GM12873 (cell line): ENCODE measurements around the gene ZNF536.

ENCODE experiments used
- TF ChIP-seq, protein P1 (sequence below): IDR thresholded peaks from 2 replicates; pipeline ENCODE4 v1.5.1; 2012; ENCODE audit warnings: low read depth, mild to moderate bottlenecking, moderate library complexity, low read length, control low read depth; ENCODE audit not compliant: insufficient read depth; ENCODE audit errors: missing control alignments

The ZNF536 gene

DNA sequence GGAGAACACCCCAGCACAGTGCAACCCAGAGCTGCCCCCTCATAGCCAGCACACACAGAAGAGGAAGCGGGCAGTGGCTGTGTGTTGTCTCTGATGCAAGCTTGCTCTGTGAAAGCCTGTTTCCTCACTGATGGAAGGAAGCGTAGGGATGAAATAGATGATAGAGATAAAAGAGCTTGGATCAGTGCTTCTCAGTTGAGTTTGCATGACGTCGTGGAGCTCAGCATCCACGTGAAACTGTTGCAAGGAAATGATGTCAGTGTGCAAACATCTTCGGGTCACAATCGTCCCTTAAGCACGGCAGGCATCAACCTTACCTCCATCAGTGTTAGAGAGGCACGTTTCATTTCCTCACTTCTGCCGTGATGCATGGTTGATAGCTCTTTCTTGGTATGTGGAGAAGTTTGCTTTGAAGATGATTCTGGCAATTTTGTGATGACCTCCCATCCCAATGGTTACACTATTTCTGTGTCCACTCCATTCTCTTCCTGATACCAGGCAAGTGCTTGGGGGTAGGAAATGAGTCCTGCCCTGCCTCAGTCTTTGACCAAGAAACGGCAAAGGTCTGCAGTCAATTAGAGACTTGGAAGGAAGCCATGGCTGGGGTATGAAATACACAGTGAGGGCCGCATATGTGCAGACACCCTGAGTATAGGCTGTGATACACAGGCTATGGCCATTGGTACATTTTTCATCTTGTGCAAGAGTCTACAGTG is 183.0 kb downstream of the ZNF536 start:
- TF ChIP-seq, protein P1, sequence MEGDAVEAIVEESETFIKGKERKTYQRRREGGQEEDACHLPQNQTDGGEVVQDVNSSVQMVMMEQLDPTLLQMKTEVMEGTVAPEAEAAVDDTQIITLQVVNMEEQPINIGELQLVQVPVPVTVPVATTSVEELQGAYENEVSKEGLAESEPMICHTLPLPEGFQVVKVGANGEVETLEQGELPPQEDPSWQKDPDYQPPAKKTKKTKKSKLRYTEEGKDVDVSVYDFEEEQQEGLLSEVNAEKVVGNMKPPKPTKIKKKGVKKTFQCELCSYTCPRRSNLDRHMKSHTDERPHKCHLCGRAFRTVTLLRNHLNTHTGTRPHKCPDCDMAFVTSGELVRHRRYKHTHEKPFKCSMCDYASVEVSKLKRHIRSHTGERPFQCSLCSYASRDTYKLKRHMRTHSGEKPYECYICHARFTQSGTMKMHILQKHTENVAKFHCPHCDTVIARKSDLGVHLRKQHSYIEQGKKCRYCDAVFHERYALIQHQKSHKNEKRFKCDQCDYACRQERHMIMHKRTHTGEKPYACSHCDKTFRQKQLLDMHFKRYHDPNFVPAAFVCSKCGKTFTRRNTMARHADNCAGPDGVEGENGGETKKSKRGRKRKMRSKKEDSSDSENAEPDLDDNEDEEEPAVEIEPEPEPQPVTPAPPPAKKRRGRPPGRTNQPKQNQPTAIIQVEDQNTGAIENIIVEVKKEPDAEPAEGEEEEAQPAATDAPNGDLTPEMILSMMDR: no peak

DNA sequence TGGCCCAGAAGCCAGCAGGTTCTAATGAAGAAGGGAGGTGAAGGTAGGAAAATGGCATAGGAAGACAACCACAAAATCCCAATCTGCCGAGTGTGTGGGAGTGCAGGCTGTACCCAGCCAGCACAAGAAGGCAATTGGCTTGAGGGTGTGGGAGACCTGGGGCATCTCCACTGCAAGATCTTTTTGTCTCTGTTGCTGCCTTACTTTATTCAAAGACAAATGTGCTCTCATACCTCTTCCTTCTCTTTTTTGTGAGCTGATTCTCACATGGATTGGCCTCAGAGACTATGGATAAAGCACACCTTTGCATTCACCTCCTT is 183.6 kb downstream of the ZNF536 start:
- TF ChIP-seq, protein P1: no peak

DNA sequence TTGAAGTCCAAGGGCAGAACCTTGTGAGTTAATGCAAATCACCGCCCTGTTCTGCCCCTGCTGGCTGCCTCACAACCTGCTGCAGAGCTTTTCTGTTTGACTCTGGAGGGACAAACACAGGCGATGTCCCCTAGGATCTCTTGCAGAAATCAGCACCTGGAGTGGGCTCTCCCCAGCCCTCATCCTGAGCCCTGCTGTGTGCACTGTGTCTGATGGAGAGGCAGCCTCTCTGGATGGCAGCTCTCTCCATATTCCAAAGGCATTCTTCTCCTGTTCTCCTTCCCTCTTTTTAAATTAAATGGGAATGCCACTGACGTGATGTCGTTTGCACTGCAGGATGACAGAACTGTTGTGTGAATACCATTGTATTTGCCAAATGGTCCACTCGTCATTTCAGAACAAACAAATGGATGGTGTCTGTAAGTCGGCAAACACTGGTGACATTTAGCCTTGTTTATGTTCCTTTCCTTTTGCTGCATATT is 184.1 kb downstream of the ZNF536 start:
- TF ChIP-seq, protein P1: no peak

DNA sequence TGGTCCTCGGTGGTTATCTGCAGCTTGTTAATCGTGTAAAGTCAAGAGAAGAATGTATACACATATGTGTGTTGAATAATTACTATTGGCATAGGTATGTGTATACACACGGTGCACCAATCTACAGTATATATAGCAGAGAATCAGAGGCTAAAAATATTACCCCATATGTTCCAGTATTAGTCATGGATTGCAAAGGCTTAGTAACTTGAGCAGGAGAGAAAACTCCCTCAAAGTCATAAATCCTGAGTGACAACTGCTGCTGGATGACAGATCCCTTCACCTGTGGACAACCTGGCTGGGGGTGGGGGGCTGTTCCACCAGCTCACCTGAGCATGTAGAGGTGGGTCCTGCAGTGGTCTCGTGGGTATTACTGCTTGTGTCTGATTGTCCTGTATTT is 185.0 kb downstream of the ZNF536 start:
- TF ChIP-seq, protein P1: no peak

DNA sequence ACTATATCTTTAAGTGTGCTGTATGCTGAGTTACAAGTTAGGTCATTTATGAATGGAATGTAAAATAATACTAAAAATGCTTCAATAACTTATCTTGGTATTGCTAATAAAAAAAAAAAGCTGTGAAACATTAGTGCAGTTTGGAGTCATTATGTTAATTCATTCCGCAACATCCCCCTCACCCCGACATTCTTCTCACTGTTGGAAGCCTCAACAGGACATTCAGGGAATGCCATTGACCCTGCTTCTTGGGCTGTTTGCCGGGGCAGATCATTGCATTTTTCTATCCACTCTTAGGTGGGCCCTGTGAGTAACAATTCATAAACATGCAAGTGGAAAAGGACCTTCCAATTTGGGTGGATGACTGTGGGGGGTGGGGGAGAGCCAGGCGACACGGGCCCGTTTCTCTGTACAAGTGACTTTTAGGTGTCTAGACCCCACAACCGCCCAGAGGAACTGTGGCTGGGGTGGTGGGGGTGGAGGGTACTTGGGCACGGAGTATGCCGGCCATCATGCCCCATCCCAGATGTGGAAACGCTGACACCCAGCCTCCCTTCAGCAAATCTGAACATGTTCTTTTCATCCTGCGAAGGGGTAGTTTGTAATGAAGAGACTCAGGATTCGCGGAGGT is 185.9 kb downstream of the ZNF536 start:
- TF ChIP-seq, protein P1: no peak

DNA sequence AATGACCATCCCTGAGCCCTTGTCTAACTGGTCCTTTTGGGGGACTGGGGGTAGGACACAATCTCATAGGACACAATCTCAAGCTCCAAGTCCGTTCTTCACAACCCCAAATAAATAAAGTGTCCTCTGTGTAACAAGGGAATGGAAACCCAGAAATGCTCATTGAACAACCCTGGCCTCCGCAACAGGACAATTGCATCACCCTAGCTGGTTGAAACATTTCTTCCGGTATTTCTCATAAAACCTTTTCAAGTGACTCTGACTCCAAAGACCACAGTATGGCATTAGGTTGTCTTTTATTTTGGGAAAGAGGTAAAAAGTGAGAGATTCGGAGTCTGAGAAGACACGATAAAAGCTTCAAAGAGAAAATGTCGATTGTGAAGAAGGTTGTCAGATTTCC is 186.6 kb downstream of the ZNF536 start:
- TF ChIP-seq, protein P1: no peak

DNA sequence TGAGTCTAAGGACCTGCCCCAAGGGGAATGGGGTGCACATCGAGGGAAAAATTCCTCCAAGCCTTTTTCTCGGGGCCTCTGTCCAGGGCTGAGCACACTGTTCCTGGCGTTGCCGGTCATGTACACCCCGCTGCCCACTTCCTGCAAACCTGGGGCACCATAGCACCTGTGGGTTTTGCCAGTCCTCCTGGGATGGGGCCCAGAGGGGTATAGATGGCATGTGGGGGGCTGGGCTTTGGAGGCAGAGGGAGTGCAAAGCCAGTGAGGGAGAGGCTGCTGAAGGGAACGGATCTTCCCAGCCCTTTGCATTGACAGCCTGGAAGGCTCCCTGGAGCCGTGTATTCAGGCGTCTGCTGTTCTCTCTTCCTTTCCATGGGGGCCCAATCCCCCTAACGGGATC is 187.3 kb downstream of the ZNF536 start:
- TF ChIP-seq, protein P1: no peak
